GM19463 (cell line): ENCODE measurements around the gene HSPA4L.

ENCODE experiments used
- ATAC-seq: cut with Tn5 transposase; IDR thresholded peaks from one replicate; pipeline ENCODE4 v1.9.1; 2021; ENCODE audit warnings: mild to moderate bottlenecking, moderate library complexity; ENCODE audit not compliant: unreplicated experiment

Gene HSPA4L

GRCh38 chr4:127782275-127783025 lies at the start of gene HSPA4L:
Gene HSPA4L, plus strand, starts transcription at chr4:127782322. Its CDS starts 229 bp downstream, at chr4:127782551.
- ATAC-seq: peak; percentile 31

GRCh38 chr4:127732623-127733328 lies 49.3 kb upstream of the HSPA4L start:
- ATAC-seq: peak; percentile 69

- no peak for ATAC-seq
Observed at GRCh38 chr4:127734976-127735375, 47.1 kb upstream of the HSPA4L start.

- ATAC-seq: no peak
Observed at GRCh38 chr4:127737295-127737694, 44.8 kb upstream of the HSPA4L start.

- no peak for ATAC-seq
Observed at GRCh38 chr4:127741247-127741646, 40.9 kb upstream of the HSPA4L start.

- no peak for ATAC-seq
Observed at GRCh38 chr4:127747883-127748282, 34.2 kb upstream of the HSPA4L start.

- no peak for ATAC-seq
Observed at GRCh38 chr4:127748957-127749356, 33.2 kb upstream of the HSPA4L start.

- ATAC-seq: no peak
Observed at GRCh38 chr4:127756906-127757305, 25.2 kb upstream of the HSPA4L start.

GRCh38 chr4:127759228-127759820 lies 22.8 kb upstream of the HSPA4L start:
- peak; percentile 81 for ATAC-seq

- ATAC-seq: no peak
Observed at GRCh38 chr4:127759893-127760292, 22.2 kb upstream of the HSPA4L start.

- no peak for ATAC-seq
Observed at GRCh38 chr4:127771535-127772275, 10.4 kb upstream of the HSPA4L start.

- no peak for ATAC-seq
Observed at GRCh38 chr4:127772769-127773671, 9.1 kb upstream of the HSPA4L start.

GRCh38 chr4:127775843-127776242 lies 6.3 kb upstream of the HSPA4L start:
- peak; percentile 49 for ATAC-seq

GRCh38 chr4:127776620-127777019 lies 5.5 kb upstream of the HSPA4L start:
- peak; percentile 24 for ATAC-seq

GRCh38 chr4:127777487-127777886 lies 4.6 kb upstream of the HSPA4L start:
- no peak for ATAC-seq

GRCh38 chr4:127778102-127778501 lies 4.0 kb upstream of the HSPA4L start:
- ATAC-seq: no peak

GRCh38 chr4:127780598-127780997 lies 1.5 kb upstream of the HSPA4L start:
- no peak for ATAC-seq

- peak; percentile 42 for ATAC-seq
Observed at GRCh38 chr4:127781300-127782024, 660 bp upstream of the HSPA4L start.

GRCh38 chr4:127782025-127782274 lies 172 bp upstream of the HSPA4L start:
- peak; percentile 66 for ATAC-seq
